ENCODE data around the gene PCDH9.

DNA sequence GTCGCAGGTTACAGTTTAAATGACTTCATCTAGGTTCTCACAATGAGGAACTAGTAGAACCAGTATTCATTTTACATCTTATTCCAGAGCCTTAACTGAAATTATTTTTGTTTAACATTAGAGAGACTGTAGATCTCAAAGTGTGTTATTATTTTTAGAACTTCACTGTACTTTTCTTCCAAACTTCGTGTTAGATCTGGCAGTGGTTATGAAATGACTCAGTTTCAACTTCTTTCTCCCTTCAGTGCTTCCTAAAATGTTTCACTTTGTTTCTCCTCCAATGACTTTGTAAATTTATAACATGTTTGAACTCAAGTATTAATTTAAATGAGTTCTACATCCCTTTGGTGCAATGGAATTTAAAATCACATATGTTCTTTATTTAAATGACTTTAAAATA is 139.3 kb downstream of the PCDH9 start:
- TF ChIP-seq CTCF (conservative IDR thresholded peaks at IDR 0.05; ENCODE audit: low read length) (no peak), EZH2phosphoT487 (IDR thresholded peaks at IDR 0.05; ENCODE audit: borderline replicate concordance) (no peak)

All from Loucy (cell line).